Psoas muscle (tissue), 8 donors: ENCODE measurements around the gene LAD1. TPM values are rescaled to one million over a fixed set of nuclear protein-coding genes. Genes with fewer than 3 reads are reported as not detected.

Experiments
- ATAC-seq, 4 donors: fragments of 200-7000 bp; cut with Tn5 transposase; one replicate each; pipeline ENCODE4 v1.9.1; 2020; ENCODE audit warnings: moderate library complexity in 3 of 4, mild to moderate bottlenecking in 2 of 4
- DNase-seq, 2 donors: peaks; one replicate each; pipeline ENCODE4 v3.0.0-alpha.2; 2020
- H3K27ac ChIP-seq: fragments of 200-600 bp; one replicate; pipeline ENCODE4 v1.8.0; 2022
- H3K27me3 ChIP-seq, 3 donors: fragments of 200-600 bp in 1 of 3; one replicate each; pipeline versions ENCODE4 v1.6.1 to v1.8.0; 2013 to 2022; ENCODE audit warnings: low read length in 2 of 3, mild to moderate bottlenecking in 2 of 3, moderate library complexity in 1 of 3; ENCODE audit not compliant: insufficient read depth in 3 of 3
- H3K36me3 ChIP-seq, 2 donors: fragments of 200-600 bp in 1 of 2; one replicate each; pipeline versions ENCODE4 v1.6.1 to v1.8.0; 2013 to 2022; ENCODE audit warnings: low read depth in 1 of 2, mild to moderate bottlenecking in 1 of 2, moderate library complexity in 1 of 2; ENCODE audit not compliant: insufficient read depth in 1 of 2
- H3K4me1 ChIP-seq: fragments of 200-600 bp; one replicate; pipeline ENCODE4 v1.8.0; 2022
- H3K4me3 ChIP-seq: fragments of 200-600 bp; one replicate; pipeline ENCODE4 v1.8.0; 2022; ENCODE audit warnings: mild to moderate bottlenecking
- H3K9me3 ChIP-seq: fragments of 200-600 bp; one replicate; pipeline ENCODE4 v1.8.0; 2022
- WGBS, 3 donors: extraction: QIAGEN DNeasy Blood & Tissue Kit; methylation state at CpG; one replicate each; pipeline versions ENCODE4 v1.1.6 to v1.1.7; 2013; 5-methylcytosine and 5-hydroxymethylcytosine counted together
- intact Hi-C, 2 donors: fragments of 100-400 bp; cut with DNase I; formaldehyde crosslinking; loops; one replicate each; pipeline versions ENCODE4 v1.11.0 to v1.14.2; 2022
- polyA plus RNA-seq, 3 donors: library from polyadenylated mRNA; stranded (reverse); fragments of 200-250 nt; gene quantifications; one replicate each; pipeline ENCODE4 v1.2.3, GENCODE V29; 2013
- total RNA-seq, 4 donors: library from RNA; stranded (reverse); fragmentation: NEBNext Ultra II Directional in 2 of 4; extraction: Animal tissue kit (Norgen Biotek cat#: 25700) in 2 of 4; gene quantifications; one replicate each; pipeline versions ENCODE4 v1.2.1 to v1.2.4, GENCODE V29; 2021 to 2023
- TF ChIP-seq, protein P1 (sequence below): fragments of 200-600 bp; IDR thresholded peaks from one replicate; pipeline ENCODE4 v1.8.0; 2022; ENCODE audit warnings: antibody characterized with exemption
- donor health status: healthy with polysubstance abuse.
- donor health status: DM: no; HTN: no; CAD: no; lungs with moderate emphysema.
- donor health status: Bipolar disorder and iron deficiency.
- donor health status: healthy.
- donor health status: DM: yes; HTN: yes; CAD: no.
- donor health status: DM: no; HTN: no; CAD: no.
- donor health status: DM: no; HTN: no; CAD: no.
- donor health status: DM: yes; HTN: yes; CAD: no.

LAD1 gene
- total and polyA plus RNA-seq, 7 donors: 0.23 to 17.7 (median 5.4) TPM

- peak in 1 of 2 donors; percentile 14 for DNase-seq
- H3K4me3 ChIP-seq: no peak overlapping the region
- H3K9me3 ChIP-seq: no peaks in the 10 kb centered on the region
- TF ChIP-seq, protein P1, sequence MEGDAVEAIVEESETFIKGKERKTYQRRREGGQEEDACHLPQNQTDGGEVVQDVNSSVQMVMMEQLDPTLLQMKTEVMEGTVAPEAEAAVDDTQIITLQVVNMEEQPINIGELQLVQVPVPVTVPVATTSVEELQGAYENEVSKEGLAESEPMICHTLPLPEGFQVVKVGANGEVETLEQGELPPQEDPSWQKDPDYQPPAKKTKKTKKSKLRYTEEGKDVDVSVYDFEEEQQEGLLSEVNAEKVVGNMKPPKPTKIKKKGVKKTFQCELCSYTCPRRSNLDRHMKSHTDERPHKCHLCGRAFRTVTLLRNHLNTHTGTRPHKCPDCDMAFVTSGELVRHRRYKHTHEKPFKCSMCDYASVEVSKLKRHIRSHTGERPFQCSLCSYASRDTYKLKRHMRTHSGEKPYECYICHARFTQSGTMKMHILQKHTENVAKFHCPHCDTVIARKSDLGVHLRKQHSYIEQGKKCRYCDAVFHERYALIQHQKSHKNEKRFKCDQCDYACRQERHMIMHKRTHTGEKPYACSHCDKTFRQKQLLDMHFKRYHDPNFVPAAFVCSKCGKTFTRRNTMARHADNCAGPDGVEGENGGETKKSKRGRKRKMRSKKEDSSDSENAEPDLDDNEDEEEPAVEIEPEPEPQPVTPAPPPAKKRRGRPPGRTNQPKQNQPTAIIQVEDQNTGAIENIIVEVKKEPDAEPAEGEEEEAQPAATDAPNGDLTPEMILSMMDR: no peak
- no peaks in the 10 kb centered on the region for H3K36me3 ChIP-seq
- H3K27ac ChIP-seq: no peak overlapping the region
- H3K4me1 ChIP-seq: no peaks in the 10 kb centered on the region
- 52 to 69% (median 58%) methylated on average over 4 of the region's 4 CpGs for WGBS, 3 donors
- no peaks in the 10 kb centered on the region for H3K27me3 ChIP-seq
- no peak for ATAC-seq
- intact Hi-C loops: no loop called here
Measured at GRCh38 chr1:201354901-201355295, 44.2 kb downstream of the LAD1 start.

GRCh38 chr1:201354151-201354900 lies 44.8 kb downstream of the LAD1 start:
- H3K9me3 ChIP-seq: no peaks in the 10 kb centered on the region
- WGBS, 3 donors: 90 to 97% (median 91%) methylated on average over 9 of the region's 9 CpGs
- H3K27ac ChIP-seq: no peak overlapping the region
- H3K36me3 ChIP-seq: no peaks in the 10 kb centered on the region
- no peak overlapping the region for H3K4me3 ChIP-seq
- intact Hi-C loops: no loop called here
- no peaks in the 10 kb centered on the region for H3K27me3 ChIP-seq
- DNase-seq (no peak), ATAC-seq (no peak)
- TF ChIP-seq, protein P1: no peak
- no peaks in the 10 kb centered on the region for H3K4me1 ChIP-seq

DNA sequence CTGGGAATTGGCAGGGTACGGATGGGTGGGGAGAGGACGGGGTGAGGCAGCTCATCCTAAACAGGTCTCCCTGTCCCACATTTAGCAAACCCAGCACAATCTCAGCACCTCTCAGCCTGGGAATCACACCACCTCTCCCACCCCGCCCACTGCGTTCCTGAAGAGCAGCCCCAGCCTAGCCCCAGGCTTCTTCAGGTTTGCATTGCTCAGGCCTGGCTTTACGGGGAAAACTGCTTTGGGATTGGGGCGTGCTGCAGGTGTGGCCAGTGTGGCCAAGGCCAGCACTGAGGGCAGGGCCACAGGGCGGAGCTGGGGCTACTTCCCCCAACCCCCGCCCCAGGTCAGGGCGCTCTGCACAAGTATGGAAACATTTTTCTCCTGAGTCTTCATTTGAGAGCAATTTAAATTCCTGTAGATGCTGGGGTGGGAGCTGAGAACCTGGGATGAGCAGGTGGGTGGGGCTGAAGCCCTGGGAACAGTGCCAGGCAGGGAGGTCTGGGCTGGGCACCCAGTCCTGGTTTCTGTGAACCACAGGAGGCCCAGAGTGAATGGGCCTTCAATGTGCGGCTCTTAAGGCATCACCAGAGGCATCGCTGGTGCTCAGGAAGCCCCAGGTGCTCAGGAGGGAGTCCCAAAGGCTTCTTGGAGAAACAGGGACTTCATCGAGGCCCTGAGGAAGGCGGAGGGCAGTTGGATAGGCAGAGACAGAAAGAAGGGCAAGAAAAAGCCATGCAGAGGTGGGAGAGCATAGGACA lies 45.8 kb downstream of the LAD1 start:
- no peaks in the 10 kb centered on the region for H3K27me3 ChIP-seq
- H3K4me3 ChIP-seq: no peak overlapping the region
- ATAC-seq (no peak), DNase-seq (no peak)
- no peaks in the 10 kb centered on the region for H3K4me1 ChIP-seq
- no peaks in the 10 kb centered on the region for H3K9me3 ChIP-seq
- 90 to 96% (median 92%) methylated on average over 13 of the region's 13 CpGs for WGBS, 3 donors
- no peak overlapping the region for H3K27ac ChIP-seq
- TF ChIP-seq, protein P1: no peak
- H3K36me3 ChIP-seq: no peaks in the 10 kb centered on the region
- intact Hi-C loops: no loop called here

DNA sequence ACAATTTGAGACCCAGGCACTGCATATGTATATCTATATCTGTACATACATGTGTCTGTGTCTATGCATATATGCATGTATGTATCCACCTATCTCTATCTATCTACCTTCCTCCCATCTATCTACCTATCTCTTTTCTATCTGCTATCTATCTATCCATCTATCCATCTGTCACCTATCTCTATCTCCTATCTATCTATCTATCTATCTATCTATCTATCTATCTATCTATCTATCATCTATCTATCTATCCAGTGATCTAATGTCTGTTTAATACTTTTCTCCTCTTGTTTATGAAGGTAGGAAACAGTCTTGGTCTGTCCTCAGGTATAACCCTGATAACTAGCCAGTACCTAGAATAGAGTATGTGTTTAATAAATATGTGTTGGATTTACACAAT lies 47.5 kb downstream of the LAD1 start:
- ATAC-seq (no peak), DNase-seq (no peak)
- intact Hi-C loops: no loop called here
- Histone ChIP-seq H3K4me1 (no peaks in the 10 kb centered on the region), H3K36me3 (no peaks in the 10 kb centered on the region), H3K27me3 (no peaks in the 10 kb centered on the region), H3K4me3 (no peak overlapping the region), H3K27ac (no peak overlapping the region), H3K9me3 (no peaks in the 10 kb centered on the region)
- TF ChIP-seq, protein P1: no peak
